Astrocyte of the spinal cord (primary cell): Measurements from ENCODE around the gene SCGB1C1.

Experiments used
- DNase-seq: peaks from one replicate; pipeline ENCODE4 v3.0.0; 2011; ENCODE audit warnings: low read depth, low spot score
- H3K4me3 ChIP-seq: 2 replicates; pipeline ENCODE4 v1.5.1; 2011; ENCODE audit warnings: low read depth, mild to moderate bottlenecking, low read length, moderate library complexity
- in situ Hi-C: cut with HindIII; loops from 2 replicates; pipeline ENCODE4 v1.10.0; 2017; ENCODE audit warnings: low sequenced_read_pairs
- TF ChIP-seq, protein P1 (sequence below): IDR thresholded peaks from 2 replicates; pipeline ENCODE4 v1.5.1; 2012; ENCODE audit warnings: low read depth, mild to moderate bottlenecking, low read length, inconsistent platforms

Gene SCGB1C1

DNA sequence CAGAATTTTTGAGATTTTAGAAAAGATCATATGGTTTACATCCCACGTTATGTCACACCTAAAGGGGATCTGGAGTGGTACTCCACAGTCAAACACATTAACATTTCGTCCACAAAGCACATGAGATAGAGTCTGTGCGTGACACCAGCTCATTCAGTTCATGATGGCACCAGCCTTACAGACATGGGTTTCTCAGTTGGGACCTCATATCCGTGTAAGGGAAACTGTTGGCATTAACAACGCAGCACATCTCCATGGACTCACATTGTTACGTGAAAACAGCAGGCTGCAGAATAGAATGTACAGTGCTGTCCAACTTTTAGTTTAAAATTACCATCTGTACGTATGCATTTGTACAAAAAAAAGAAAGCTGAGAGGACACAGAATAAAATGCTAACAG, 28.7 kb downstream of the SCGB1C1 start:
- in situ Hi-C loops, result no loop called here
- H3K4me3 ChIP-seq, result no peak overlapping the region
- no peak for DNase-seq
- TF ChIP-seq, protein P1, sequence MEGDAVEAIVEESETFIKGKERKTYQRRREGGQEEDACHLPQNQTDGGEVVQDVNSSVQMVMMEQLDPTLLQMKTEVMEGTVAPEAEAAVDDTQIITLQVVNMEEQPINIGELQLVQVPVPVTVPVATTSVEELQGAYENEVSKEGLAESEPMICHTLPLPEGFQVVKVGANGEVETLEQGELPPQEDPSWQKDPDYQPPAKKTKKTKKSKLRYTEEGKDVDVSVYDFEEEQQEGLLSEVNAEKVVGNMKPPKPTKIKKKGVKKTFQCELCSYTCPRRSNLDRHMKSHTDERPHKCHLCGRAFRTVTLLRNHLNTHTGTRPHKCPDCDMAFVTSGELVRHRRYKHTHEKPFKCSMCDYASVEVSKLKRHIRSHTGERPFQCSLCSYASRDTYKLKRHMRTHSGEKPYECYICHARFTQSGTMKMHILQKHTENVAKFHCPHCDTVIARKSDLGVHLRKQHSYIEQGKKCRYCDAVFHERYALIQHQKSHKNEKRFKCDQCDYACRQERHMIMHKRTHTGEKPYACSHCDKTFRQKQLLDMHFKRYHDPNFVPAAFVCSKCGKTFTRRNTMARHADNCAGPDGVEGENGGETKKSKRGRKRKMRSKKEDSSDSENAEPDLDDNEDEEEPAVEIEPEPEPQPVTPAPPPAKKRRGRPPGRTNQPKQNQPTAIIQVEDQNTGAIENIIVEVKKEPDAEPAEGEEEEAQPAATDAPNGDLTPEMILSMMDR, result no peak

DNA sequence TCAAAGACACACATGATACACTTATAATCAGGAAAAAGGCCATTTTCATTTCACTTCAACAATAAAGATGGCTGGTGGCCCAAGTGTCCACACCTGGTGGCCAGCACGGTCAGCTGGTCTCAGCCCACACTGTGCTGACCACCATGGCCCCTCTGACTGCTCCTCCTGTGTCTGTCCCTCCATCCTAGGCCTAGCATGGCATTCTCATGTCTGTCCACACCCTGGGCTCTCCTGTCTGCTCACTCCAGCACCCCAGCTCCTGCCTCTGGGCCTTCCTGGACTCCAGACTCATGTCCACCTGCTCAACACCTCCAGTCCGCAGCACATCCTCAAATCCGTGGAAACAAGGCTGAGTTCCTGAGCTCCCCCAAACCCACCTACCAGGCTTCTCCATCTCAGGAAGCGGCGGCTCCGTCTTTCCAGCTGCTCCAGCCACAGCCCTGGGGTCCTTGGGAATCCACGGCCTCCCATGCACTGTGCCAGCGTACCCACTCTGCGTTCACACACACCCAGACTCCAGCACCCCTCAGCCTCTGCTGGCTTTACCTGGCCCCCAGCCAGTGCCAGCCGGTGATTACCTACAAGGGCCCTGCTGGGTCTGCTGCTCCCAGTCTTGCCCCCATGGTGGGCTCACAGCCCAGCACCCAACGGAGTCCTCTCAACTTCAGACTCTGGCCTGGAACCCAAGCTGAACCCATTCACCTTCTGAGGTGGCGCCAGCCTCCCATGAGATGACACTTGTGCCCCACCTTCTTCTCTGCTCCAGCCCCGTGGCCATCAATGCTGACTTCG, 29.3 kb downstream of the SCGB1C1 start:
- no peak overlapping the region for H3K4me3 ChIP-seq
- in situ Hi-C loops, result no loop called here
- TF ChIP-seq, protein P1, result no peak
- no peak for DNase-seq

DNA sequence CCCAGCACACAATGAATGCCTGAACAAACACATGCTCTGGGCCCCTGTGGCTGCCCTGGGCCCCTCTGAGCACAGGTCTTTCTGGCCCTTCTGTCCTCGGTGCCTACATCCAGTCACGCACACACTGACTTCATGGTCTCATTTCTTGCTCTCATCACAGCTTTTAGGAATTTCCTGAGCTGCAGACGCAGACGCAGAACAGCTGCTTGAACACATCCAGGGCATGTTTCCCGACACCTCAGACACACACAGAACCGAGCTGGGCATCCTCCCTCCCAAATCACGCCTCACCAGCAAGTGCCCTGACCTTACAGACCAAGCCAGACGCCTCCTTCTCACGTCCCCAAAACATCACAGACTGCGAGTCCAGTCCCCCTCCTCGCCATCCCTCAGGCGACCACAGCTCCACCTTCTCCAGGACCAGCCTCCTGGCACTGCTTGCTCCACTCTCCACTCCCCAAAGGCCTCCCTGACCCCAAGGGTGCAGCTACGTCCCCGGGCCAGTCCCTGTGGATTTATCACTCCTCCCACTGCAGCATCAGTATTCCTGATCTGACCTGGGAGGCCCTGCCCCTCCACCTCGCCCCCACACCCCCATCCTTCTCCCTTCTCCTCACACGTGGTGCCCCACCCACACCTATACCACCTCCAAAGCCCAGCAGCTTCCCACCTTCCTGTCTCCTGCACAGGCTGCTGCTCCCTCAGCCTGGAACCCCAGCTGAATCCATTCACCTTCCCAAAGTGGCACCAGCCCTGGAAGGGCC, 30.3 kb downstream of the SCGB1C1 start:
- no peak overlapping the region for H3K4me3 ChIP-seq
- TF ChIP-seq, protein P1, result no peak
- DNase-seq, result no peak
- in situ Hi-C loops, result no loop called here

DNA sequence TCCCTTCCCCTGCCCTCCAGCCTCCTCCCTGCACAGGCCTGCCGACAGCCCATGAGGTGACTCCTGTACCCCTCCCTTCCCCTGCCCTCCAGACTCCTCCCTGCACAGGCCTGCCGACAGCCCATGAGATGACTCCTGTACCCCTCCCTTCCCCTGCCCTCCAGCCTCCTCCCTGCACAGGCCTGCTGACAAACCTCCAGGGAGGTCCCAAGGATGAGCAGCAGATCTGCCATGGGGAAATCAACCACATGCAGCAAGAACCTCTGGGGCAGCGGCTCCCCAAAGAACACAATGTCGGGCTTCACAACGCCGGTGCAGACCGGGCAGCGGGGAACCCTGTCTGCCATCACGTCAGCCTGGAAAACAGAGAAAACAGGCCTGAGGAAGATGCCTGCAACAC, 31.0 kb downstream of the SCGB1C1 start:
- in situ Hi-C loops, result no loop called here
- no peak for DNase-seq
- H3K4me3 ChIP-seq, result no peak overlapping the region
- TF ChIP-seq, protein P1, result no peak

DNA sequence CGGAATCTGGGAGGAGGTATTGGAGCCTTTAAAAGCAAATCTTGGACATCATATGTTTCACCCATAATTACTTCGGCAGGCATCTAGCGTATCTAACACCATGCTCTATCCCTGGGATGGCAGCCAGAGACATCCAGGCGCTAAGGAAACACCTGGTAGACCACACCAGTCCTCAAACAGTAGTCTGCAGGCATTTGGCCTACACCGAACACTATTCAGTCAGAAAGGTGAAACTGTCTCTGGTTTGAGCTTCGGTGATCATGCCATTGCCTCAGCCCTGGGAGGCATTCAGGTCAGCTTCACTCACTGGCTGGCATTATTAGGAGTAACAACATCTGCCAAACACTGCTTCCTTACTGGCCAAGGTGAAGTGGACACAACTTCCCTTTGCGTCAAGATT, 31.5 kb downstream of the SCGB1C1 start:
- TF ChIP-seq, protein P1, result no peak
- H3K4me3 ChIP-seq, result no peak overlapping the region
- in situ Hi-C loops, result no loop called here
- DNase-seq, result no peak

DNA sequence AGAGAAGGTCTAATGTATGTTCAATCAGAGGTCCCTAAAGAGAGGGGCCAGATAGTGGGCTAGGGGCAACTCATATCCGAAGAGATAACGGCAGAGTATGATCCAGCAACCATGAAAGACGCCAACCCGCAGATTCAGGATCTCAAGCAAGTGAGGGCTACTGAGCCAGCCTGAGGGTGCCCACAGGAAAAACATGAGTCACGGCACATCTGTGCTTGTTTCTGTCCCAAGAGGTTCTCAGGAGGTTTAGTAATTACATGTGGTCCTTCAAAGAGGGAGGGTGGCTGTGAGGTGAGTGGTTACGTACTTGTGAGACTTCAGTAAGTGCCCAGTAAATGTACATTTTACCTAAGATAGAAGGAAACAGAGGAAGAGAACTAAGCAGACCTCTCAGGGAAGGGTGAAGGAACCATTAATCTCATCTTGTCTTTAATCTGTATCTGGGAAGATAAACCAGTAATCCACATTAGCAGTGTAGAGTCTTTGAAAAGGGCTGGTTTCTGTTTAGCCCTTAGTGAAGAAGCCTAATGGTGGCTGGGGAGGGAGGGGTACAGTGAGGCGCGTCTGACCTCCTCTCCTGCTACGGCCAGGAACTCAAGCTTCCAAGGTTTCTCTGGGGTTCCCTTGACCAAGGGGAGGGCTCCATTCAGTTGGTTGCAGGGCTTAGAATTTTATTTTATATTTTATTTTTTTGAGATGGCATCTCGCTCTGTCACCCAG, 33.0 kb downstream of the SCGB1C1 start:
- TF ChIP-seq, protein P1, result no peak
- H3K4me3 ChIP-seq, result no peak overlapping the region
- in situ Hi-C loops, result no loop called here
- DNase-seq, result peak; percentile 37
